GM20000 (cell line): Measurements from ENCODE around the gene MROH2A.
"Not testable (repeated sequence)": the region's sequence is repeated elsewhere in the genome, so short reads cannot be mapped to it uniquely, and the experiment has no call there.

ENCODE experiments used
- DNase-seq: peaks from one replicate; pipeline ENCODE4 v3.0.0; 2012; ENCODE audit warnings: low spot score
- CTCF ChIP-seq: IDR thresholded peaks from 2 replicates; pipeline ENCODE4 v1.5.1; 2012; ENCODE audit warnings: mild to moderate bottlenecking, control low read depth; ENCODE audit errors: extremely low read depth, missing control alignments

MROH2A gene, protein sequence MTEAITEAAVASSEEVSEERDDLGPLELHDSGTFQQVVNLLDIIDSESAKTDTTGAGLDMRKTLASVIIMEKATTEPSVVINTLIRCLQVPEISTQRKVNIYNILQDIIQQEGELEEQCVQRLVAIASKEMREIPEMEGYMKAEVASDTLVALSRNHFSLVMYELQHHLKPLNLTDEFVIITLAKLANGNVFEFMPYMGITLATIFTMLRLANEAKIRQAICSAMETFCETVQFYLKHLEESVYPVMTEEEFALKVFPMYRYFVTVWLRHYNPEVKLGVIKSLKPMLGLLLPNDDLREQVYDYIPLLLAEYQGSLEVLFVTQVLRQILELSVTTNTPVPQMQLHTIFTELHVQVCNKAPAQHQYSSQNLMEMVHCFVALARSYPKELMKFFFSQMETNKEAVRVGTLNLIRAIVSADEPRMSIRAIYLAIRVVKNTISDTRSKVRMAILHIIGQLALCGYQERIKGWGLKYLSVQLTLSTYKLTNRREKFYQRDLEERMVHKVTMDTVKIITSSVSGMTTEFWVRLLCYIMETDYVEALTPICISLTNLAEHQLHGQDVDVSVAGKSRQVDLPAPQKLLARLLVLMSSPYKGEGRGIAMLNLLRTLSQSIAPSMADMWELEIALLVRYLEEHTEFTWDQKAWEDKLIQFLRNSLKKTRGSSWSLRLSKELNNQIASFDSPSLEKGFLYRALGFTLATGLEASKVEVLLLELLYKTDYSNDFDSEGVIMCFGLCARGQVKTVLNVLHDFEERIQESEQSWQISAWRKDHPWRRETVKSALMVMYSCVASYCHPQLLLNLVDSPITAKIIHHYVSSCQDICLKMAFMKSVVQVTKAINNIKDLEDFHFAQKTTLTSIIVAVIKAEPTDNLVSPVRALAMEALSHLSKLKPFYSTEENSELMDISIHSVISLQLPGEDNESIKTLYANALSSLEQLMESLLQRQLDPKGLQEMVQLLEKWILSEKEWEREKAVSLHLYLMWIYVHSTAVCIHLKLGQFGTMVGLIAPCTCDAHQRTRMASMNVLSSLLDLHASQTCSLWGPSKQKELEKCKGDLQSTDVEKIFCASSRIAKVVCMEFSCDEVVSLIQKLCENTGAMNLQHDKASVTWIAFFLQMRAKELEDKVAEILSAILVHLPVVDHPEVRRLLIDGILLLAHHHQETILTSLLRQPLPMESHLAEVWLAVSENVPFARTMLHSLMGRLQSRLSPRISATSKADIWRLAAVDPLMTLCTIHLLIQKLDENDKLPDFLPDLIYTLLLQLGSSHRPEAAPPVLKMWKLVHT (N-terminal part only)

GRCh38 chr2:233778030-233778429 is at the start of gene MROH2A:
TSS of gene MROH2A (plus strand) at chr2:233778330. CDS start at chr2:233779359, 1,029 bp downstream.
- no peak for TF ChIP-seq CTCF
- no peak for DNase-seq

- no peak for TF ChIP-seq CTCF
Observed at GRCh38 chr2:233728723-233729301, 49.3 kb upstream of the MROH2A start, which contains the start of gene UGT1A3. TSS of gene UGT1A3 (plus strand) at chr2:233729042. CDS start at chr2:233729127, 85 bp downstream.

DNA sequence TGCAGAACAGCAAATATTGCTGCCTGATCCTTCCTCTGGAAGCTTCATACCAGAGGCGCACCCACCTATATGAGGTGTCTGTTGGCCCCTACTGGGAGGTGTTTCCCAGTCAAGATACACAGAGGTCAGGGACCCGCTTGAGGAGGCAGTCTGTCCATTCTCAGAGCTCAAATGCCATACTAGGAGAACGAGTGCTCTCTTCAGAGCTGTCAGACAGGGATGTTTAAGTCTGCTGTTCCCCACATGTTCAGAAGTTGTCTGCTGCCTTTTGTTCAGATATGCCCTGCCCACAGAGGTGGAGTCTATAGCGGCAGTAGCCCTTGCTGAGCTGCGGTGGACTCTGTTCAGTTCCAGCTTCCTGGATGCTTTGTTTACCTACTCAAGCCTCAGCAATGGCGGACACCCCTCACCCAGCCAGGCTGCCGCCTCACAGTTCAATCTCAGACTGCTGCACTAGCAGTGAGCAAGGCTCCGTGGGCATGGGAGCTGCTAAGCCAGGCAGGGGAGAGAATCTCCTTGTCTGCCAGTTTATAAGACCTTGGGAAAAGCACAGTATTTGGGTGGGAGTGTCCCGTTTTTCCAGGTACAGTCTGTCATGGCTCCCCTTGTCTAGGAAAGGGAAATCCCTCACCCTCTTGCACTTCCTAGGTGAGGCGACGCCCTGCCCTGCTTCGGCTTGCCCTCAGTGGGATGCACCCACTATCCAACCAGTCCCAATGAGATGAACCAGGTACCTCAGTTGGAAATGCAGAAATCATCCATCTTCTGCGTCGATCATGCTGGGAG is 41.1 kb upstream of the MROH2A start:
- not testable (repeated sequence) for DNase-seq

More at GRCh38 chr2:233728723-233729301, 49.3 kb upstream of the MROH2A start, which contains the start of gene UGT1A3:
- no peak for DNase-seq

DNA sequence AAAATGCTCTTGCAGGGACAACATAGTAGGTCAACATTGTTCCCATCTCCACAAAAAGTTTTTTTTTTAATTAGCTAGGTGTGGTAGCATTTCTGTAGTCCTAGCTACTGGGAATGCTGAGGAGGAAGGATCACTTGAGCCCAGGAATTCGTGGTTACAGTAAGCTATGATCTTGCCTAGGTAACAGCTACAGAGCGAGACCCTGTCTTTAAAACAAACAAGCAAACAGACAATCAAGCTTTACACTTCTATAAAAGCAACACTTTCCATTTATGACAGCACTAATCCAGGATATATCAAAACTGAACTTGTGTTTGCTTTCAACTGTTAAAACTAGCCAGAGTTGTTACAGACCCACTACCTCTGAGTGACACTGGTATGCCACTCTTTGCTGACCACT is 37.3 kb upstream of the MROH2A start:
- TF ChIP-seq CTCF: no peak

GRCh38 chr2:233743464-233744259 is 34.5 kb upstream of the MROH2A start:
- no peak for DNase-seq
- no peak for TF ChIP-seq CTCF

More for the DNA sequence above, 37.3 kb upstream of the MROH2A start:
- DNase-seq: no peak

GRCh38 chr2:233745073-233745755 is 32.9 kb upstream of the MROH2A start:
- DNase-seq: no peak
- no peak for TF ChIP-seq CTCF

- not testable (repeated sequence) for DNase-seq
Observed at GRCh38 chr2:233745838-233746237, 32.3 kb upstream of the MROH2A start.
